Natural killer cell treated with Interleukin-12 subunit alpha and Interleukin-12 subunit beta and Interleukin-15 and Interleukin-18, amount 100 ng/mL, for 72 hours (primary cell): ENCODE data around the gene RBKS. TPM values are rescaled to one million over a fixed set of nuclear protein-coding genes. Genes with fewer than 3 reads are reported as not detected.
A peak's percentile ranks its signal among the peaks of the same experiment; 100 is the strongest.

Experiments used
- ATAC-seq, 2 donors: fragments of 150-1000 bp; cut with Tn5 transposase in 1 of 2; sonication (Bioruptor Pico), chemical (Tn5 transposase) in 1 of 2; 2 replicates each; pipeline ENCODE4 v1.10.0; 2021
- DNase-seq: peaks from one replicate; pipeline ENCODE4 v3.0.0; 2022; ENCODE audit warnings: low spot score
- H3K27ac Mint-ChIP-seq, 2 donors: 1 replicate in 1 of 2; 2 replicates in 1 of 2; pipeline ENCODE4 v1.8.0; 2022; ENCODE audit warnings: mixed read lengths in 2 of 2, mild to moderate bottlenecking in 1 of 2, moderate library complexity in 1 of 2
- H3K27me3 Mint-ChIP-seq, 2 donors: 1 replicate in 1 of 2; 2 replicates in 1 of 2; pipeline ENCODE4 v1.8.0; 2022; ENCODE audit warnings: mixed read lengths in 2 of 2
- H3K36me3 Mint-ChIP-seq: one replicate; pipeline ENCODE4 v1.8.0; 2022; ENCODE audit warnings: mixed read lengths
- H3K4me1 Mint-ChIP-seq, 2 donors: 1 replicate in 1 of 2; 2 replicates in 1 of 2; pipeline ENCODE4 v1.8.0; 2022; ENCODE audit warnings: low read depth in 2 of 2, mixed read lengths in 2 of 2, mild to moderate bottlenecking in 1 of 2
- H3K4me3 Mint-ChIP-seq: one replicate; pipeline ENCODE4 v1.8.0; 2022; ENCODE audit warnings: mixed read lengths
- H3K9me3 Mint-ChIP-seq: 2 replicates; pipeline ENCODE4 v1.8.0; 2022; ENCODE audit warnings: mixed read lengths
- total RNA-seq, 2 donors: library from RNA; stranded (reverse); gene quantifications; one replicate each; pipeline ENCODE4 v1.2.3, GENCODE V29; 2022

The RBKS gene
- total RNA-seq, 2 donors from 2014 or later, result 3.1 to 4.5 TPM

GRCh38 chr2:27741673-27742072 lies 148.5 kb downstream of the RBKS start:
- H3K36me3 Mint-ChIP-seq, result no peaks in the 10 kb centered on the region
- H3K4me1 Mint-ChIP-seq, result peaks cover 7 to 12% of the 10 kb centered on the region in 2 donors
- peaks cover 9 to 19% of the 10 kb centered on the region in 2 donors for H3K27me3 Mint-ChIP-seq

GRCh38 chr2:27739058-27739373 lies 151.2 kb downstream of the RBKS start:
- H3K4me3 Mint-ChIP-seq, result no peak overlapping the region
- ATAC-seq (no peak), DNase-seq (no peak)
- peaks cover 18 to 22% of the 10 kb centered on the region in 2 donors for H3K4me1 Mint-ChIP-seq
- H3K36me3 Mint-ChIP-seq, result no peaks in the 10 kb centered on the region
- no peaks in the 10 kb centered on the region for H3K9me3 Mint-ChIP-seq
- H3K27me3 Mint-ChIP-seq, result peaks cover 0 to 2% of the 10 kb centered on the region in 2 donors
- peak overlapping the region in 1 of 2 donors; percentile 58 for H3K27ac Mint-ChIP-seq

More at GRCh38 chr2:27741673-27742072, 148.5 kb downstream of the RBKS start:
- H3K4me3 Mint-ChIP-seq, result no peak overlapping the region
- no peak for DNase-seq
- ATAC-seq, result no peak
- no peaks in the 10 kb centered on the region for H3K9me3 Mint-ChIP-seq
- H3K27ac Mint-ChIP-seq, result peak overlapping the region in 1 of 2 donors; percentile 15

GRCh38 chr2:27738349-27739057 lies 151.7 kb downstream of the RBKS start:
- Mint-ChIP-seq H3K27me3 (peaks cover 0 to 2% of the 10 kb centered on the region in 2 donors), H3K4me3 (no peak overlapping the region), H3K4me1 (peaks cover 18 to 22% of the 10 kb centered on the region in 2 donors), H3K36me3 (no peaks in the 10 kb centered on the region), H3K9me3 (no peaks in the 10 kb centered on the region), H3K27ac (peak overlapping the region in 1 of 2 donors; percentile 58)
- no peak for DNase-seq
- no peak for ATAC-seq

- no peak for ATAC-seq
- Mint-ChIP-seq H3K4me3 (no peak overlapping the region), H3K36me3 (no peaks in the 10 kb centered on the region), H3K27ac (peak overlapping the region in 1 of 2 donors; percentile 77), H3K4me1 (peaks cover 18 to 22% of the 10 kb centered on the region in 2 donors), H3K27me3 (peaks cover 0 to 2% of the 10 kb centered on the region in 2 donors), H3K9me3 (no peaks in the 10 kb centered on the region)
- DNase-seq, result no peak
Measured at GRCh38 chr2:27737676-27738348, 152.4 kb downstream of the RBKS start.

GRCh38 chr2:27736890-27737204 lies 153.3 kb downstream of the RBKS start:
- DNase-seq (no peak), ATAC-seq (no peak)
- Mint-ChIP-seq H3K9me3 (no peaks in the 10 kb centered on the region), H3K36me3 (no peaks in the 10 kb centered on the region), H3K4me1 (peaks cover 18 to 22% of the 10 kb centered on the region in 2 donors), H3K4me3 (no peak overlapping the region), H3K27me3 (peaks cover 0 to 2% of the 10 kb centered on the region in 2 donors), H3K27ac (peak overlapping the region; percentile 70 to 77)

GRCh38 chr2:27736031-27736889 lies 153.9 kb downstream of the RBKS start:
- peak overlapping the region; percentile 70 to 77 for H3K27ac Mint-ChIP-seq
- H3K36me3 Mint-ChIP-seq, result no peaks in the 10 kb centered on the region
- H3K4me1 Mint-ChIP-seq, result peaks cover 20 to 22% of the 10 kb centered on the region in 2 donors
- no peak for ATAC-seq
- no peak overlapping the region for H3K4me3 Mint-ChIP-seq
- H3K9me3 Mint-ChIP-seq, result no peaks in the 10 kb centered on the region
- no peak for DNase-seq
- H3K27me3 Mint-ChIP-seq, result peaks cover 0 to 1% of the 10 kb centered on the region in 2 donors

- Mint-ChIP-seq H3K27ac (peak overlapping the region; percentile 70 to 91), H3K27me3 (no peaks in the 10 kb centered on the region)
Measured at GRCh38 chr2:27735263-27735904, 154.8 kb downstream of the RBKS start.

GRCh38 chr2:27734305-27734704 lies 155.9 kb downstream of the RBKS start:
- no peak for ATAC-seq
- no peaks in the 10 kb centered on the region for H3K27me3 Mint-ChIP-seq
- no peak overlapping the region for H3K4me3 Mint-ChIP-seq
- peak overlapping the region; percentile 70 to 91 for H3K27ac Mint-ChIP-seq
- H3K9me3 Mint-ChIP-seq, result no peaks in the 10 kb centered on the region
- DNase-seq, result no peak
- H3K4me1 Mint-ChIP-seq, result peaks cover 28% of the 10 kb centered on the region in 2 donors
- no peaks in the 10 kb centered on the region for H3K36me3 Mint-ChIP-seq

More at GRCh38 chr2:27735263-27735904, 154.8 kb downstream of the RBKS start:
- DNase-seq, result peak; percentile 87
- H3K4me3 Mint-ChIP-seq, result peak overlapping the region; percentile 67
- no peaks in the 10 kb centered on the region for H3K36me3 Mint-ChIP-seq
- no peaks in the 10 kb centered on the region for H3K9me3 Mint-ChIP-seq
- peaks cover 25 to 28% of the 10 kb centered on the region in 2 donors for H3K4me1 Mint-ChIP-seq
- peak; percentile 86 to 90 for ATAC-seq

Other genes with a start within 250 kb of the RBKS start
- gene SUPT7L, start 226.8 kb downstream of the RBKS start, total RNA-seq, result 10 to 100 TPM; 32.9 to 41.9 TPM
- gene SLC4A1AP, start 226.5 kb downstream of the RBKS start, total RNA-seq, result 10 to 100 TPM; 31.1 to 33.3 TPM
- 10 to 100 TPM; 58.3 to 77.6 TPM for gene MRPL33, start 118.7 kb downstream of the RBKS start, total RNA-seq
- 10 to 100 TPM; 53.8 to 66.6 TPM for gene BABAM2, start 342 bp upstream of the RBKS start, total RNA-seq